Right atrium auricular region (tissue), 2 donors: ENCODE results near the gene RBM25. TPM values are rescaled to one million over a fixed set of nuclear protein-coding genes. Genes with fewer than 3 reads are reported as not detected.

ENCODE experiments used
- DNase-seq: peaks from one replicate; pipeline ENCODE4 v3.0.0-alpha.2; 2019; ENCODE audit warnings: low spot score
- H3K27ac ChIP-seq, 2 donors: fragments of 200-600 bp; sonication (generic); 1 replicate in 1 of 2; 2 replicates in 1 of 2; pipeline ENCODE4 v1.5.1; 2016 to 2019
- H3K27me3 ChIP-seq, 2 donors: fragments of 200-600 bp; sonication (generic); one replicate each; pipeline versions ENCODE4 v1.5.1 to v1.6.0; 2017 to 2019
- H3K36me3 ChIP-seq: fragments of 200-600 bp; sonication (generic); one replicate; pipeline ENCODE4 v1.5.1; 2016
- H3K4me1 ChIP-seq, 2 donors: fragments of 200-600 bp; sonication (generic); one replicate each; pipeline versions ENCODE4 v1.5.1 to v1.6.0; 2017 to 2019
- H3K4me3 ChIP-seq, 2 donors: fragments of 200-600 bp; sonication (generic); 1 replicate in 1 of 2; 2 replicates in 1 of 2; pipeline ENCODE4 v1.5.1; 2017 to 2019; ENCODE audit warnings: mild to moderate bottlenecking in 1 of 2, moderate library complexity in 1 of 2
- H3K9me3 ChIP-seq, 2 donors: fragments of 200-600 bp; sonication (generic); one replicate each; pipeline ENCODE4 v1.5.1; 2019
- total RNA-seq, 2 donors: library from RNA; depleted of rRNA; stranded (reverse); fragments of >200 nt; gene quantifications; one replicate each; pipeline ENCODE4 v1.1.0, GENCODE V29; 2016
- TF ChIP-seq, protein P1 (sequence below), 2 donors: fragments of 200-600 bp; sonication (generic); IDR thresholded peaks; one replicate each; pipeline ENCODE4 v1.5.1; 2019; ENCODE audit warnings: antibody characterized with exemption in 2 of 2

The RBM25 gene
- total RNA-seq, 2 donors from 2014 or later: 17.3 to 20.2 TPM

DNA sequence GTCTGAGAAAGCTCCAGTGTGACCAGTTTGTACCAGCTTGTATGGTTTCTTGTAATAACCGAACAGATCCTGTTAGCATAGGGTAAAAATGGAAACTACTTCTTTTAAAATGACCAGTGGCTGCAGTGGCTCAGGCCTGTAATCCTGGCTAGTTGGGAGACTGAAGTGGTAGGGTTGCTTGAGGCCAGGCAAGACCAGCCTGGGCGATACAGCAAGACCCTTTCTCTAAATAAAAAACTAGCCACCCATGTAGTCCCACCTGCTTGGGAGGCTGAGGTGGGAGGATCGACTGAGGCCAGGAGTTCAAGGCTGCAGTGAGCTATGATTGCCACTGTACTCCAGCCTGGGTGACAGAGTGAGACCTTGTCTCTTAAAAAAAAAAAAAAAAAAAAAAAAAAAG lies 85.3 kb downstream of the RBM25 start:
- Histone ChIP-seq H3K4me1 (peaks cover 0 to 11% of the 10 kb centered on the region in 2 donors), H3K4me3 (no peak overlapping the region), H3K36me3 (peaks cover 10% of the 10 kb centered on the region), H3K9me3 (no peaks in the 10 kb centered on the region), H3K27ac (no peak overlapping the region), H3K27me3 (no peaks in the 10 kb centered on the region)
- DNase-seq: no peak
- TF ChIP-seq, protein P1, sequence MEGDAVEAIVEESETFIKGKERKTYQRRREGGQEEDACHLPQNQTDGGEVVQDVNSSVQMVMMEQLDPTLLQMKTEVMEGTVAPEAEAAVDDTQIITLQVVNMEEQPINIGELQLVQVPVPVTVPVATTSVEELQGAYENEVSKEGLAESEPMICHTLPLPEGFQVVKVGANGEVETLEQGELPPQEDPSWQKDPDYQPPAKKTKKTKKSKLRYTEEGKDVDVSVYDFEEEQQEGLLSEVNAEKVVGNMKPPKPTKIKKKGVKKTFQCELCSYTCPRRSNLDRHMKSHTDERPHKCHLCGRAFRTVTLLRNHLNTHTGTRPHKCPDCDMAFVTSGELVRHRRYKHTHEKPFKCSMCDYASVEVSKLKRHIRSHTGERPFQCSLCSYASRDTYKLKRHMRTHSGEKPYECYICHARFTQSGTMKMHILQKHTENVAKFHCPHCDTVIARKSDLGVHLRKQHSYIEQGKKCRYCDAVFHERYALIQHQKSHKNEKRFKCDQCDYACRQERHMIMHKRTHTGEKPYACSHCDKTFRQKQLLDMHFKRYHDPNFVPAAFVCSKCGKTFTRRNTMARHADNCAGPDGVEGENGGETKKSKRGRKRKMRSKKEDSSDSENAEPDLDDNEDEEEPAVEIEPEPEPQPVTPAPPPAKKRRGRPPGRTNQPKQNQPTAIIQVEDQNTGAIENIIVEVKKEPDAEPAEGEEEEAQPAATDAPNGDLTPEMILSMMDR (IDR thresholded peaks at IDR 0.05): no peak

DNA sequence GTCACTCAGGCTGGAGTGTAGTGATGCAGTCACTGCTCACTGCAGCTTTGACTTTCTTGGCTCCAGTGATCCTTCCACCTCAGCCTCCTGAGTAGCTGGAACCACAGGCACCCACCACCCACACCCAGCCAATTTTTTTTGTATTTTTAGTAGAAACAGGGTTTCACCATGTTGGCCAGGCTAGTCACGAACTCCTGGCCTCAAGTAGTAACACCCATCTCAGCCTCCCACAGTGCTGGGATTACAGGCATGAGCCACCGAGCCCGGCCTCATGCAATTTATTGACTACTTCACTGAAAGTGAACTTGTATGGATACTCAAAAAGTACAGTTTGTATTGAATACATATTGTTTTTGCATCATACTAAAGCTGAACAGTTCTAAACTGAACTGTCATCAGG lies 87.0 kb downstream of the RBM25 start:
- H3K27me3 ChIP-seq: no peaks in the 10 kb centered on the region
- H3K4me3 ChIP-seq: no peak overlapping the region
- TF ChIP-seq, protein P1 (IDR thresholded peaks at IDR 0.05): no peak
- peaks cover 0 to 11% of the 10 kb centered on the region in 2 donors for H3K4me1 ChIP-seq
- H3K27ac ChIP-seq: no peak overlapping the region
- no peak for DNase-seq
- peaks cover 24% of the 10 kb centered on the region for H3K36me3 ChIP-seq
- H3K9me3 ChIP-seq: no peaks in the 10 kb centered on the region

DNA sequence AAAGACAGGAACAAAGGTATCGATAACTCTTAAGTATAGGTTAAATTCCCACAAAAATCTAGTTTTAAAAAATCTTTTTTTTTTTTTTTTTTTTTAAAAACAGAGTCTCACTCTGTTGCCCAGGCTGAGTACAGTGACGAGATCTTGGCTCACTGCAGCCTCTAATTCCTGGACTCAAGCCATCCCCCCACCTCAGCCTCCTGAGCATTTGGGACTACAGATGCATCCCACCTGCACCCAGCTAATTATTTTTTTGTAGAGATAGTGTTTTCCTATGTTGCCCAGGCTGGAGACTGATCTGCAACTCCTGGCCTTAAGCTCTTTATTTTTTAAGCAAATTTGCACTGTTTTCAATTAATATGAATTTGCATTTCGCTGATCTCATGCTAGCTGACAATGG lies 87.8 kb downstream of the RBM25 start:
- no peaks in the 10 kb centered on the region for H3K27me3 ChIP-seq
- no peak overlapping the region for H3K27ac ChIP-seq
- H3K4me3 ChIP-seq: no peak overlapping the region
- DNase-seq: no peak
- no peaks in the 10 kb centered on the region for H3K9me3 ChIP-seq
- TF ChIP-seq, protein P1 (IDR thresholded peaks at IDR 0.05): no peak
- H3K4me1 ChIP-seq: peaks cover 0 to 11% of the 10 kb centered on the region in 2 donors
- H3K36me3 ChIP-seq: peaks cover 24% of the 10 kb centered on the region

DNA sequence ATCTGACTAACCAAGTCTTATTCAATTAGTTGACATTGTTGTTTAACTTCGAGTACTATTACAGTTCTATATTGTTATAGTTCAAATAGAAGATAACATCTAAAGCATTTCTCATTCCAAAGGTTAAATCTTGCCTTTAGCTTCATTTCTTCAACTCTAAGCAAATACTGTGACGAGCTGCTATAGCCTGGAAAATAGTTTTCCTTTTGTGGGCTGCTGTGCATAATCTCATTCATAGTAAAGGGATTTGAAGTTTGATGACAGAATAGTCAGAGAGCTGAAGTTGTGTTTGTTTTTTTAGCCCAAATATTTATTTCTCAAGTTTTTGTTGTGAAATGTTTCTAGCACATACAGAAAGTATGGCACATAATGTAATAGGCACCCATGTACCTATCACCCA lies 91.4 kb downstream of the RBM25 start:
- no peak for DNase-seq
- TF ChIP-seq, protein P1 (IDR thresholded peaks at IDR 0.05): no peak
- H3K36me3 ChIP-seq: peaks cover 34% of the 10 kb centered on the region
- no peaks in the 10 kb centered on the region for H3K9me3 ChIP-seq
- H3K27me3 ChIP-seq: no peaks in the 10 kb centered on the region
- H3K27ac ChIP-seq: no peak overlapping the region
- no peaks in the 10 kb centered on the region for H3K4me1 ChIP-seq
- no peak overlapping the region for H3K4me3 ChIP-seq

DNA sequence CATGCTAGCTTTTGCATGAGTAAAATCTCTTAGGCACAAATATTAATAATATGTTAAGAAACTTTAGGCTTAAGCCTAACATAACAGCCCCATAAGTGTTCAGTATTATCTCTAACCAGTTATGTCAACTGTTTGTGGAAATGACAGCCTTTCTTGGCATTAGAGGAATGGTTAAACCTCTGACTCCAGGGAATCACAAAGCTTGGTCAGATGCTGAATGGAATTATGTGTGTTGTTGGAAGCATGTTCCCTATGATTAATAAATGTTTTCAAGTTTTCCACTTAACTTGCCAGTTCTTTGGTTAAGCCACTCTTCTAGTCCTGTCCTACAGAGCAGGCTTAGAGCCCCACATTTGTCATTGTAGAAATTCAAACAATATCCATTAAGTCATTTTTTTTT lies 94.9 kb downstream of the RBM25 start:
- Histone ChIP-seq H3K27ac (no peak overlapping the region), H3K27me3 (no peaks in the 10 kb centered on the region), H3K4me1 (no peaks in the 10 kb centered on the region), H3K9me3 (no peaks in the 10 kb centered on the region), H3K4me3 (no peak overlapping the region), H3K36me3 (peaks cover 36% of the 10 kb centered on the region)
- TF ChIP-seq, protein P1 (IDR thresholded peaks at IDR 0.05): no peak
- DNase-seq: no peak

DNA sequence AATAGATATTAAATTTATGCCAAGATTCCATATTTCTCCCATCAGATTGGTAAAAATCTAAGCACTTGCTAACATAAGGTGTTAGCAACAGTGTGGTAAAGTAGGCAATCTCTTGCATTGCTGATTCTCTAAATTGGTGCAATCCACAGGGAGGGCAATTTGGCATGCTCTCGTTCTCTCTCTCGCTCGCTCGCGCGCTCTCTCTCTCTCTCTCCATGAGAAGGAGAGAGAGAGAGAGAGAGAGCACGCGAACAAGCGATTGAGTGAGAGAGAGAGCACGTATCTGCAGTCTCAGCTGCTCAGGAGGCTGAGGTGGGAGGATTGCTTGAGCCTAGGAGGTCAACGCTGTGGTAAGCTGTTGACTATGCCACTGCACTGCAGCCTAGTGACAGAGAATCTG lies 103.9 kb downstream of the RBM25 start:
- H3K27me3 ChIP-seq: no peaks in the 10 kb centered on the region
- H3K36me3 ChIP-seq: peaks cover 29% of the 10 kb centered on the region
- TF ChIP-seq, protein P1 (IDR thresholded peaks at IDR 0.05): no peak
- no peaks in the 10 kb centered on the region for H3K4me1 ChIP-seq
- H3K4me3 ChIP-seq: no peak overlapping the region
- DNase-seq: no peak
- H3K9me3 ChIP-seq: no peaks in the 10 kb centered on the region
- no peak overlapping the region for H3K27ac ChIP-seq
